ENCODE results near the gene PRTN3.
"Not testable (repeated sequence)": the region's sequence is repeated elsewhere in the genome, so short reads cannot be mapped to it uniquely, and the experiment has no call there.

PRTN3 gene

GRCh38 chr19:884420-885211 lies 43.8 kb downstream of the PRTN3 start:
- Mint-ChIP-seq H3K4me1 (peaks cover 6% of the 10 kb centered on the region), H3K27ac (peak overlapping the region in 1 of 2 donors; percentile 65), H3K9me3 (no peaks in the 10 kb centered on the region), H3K4me3 (no peak overlapping the region), H3K27me3 (no peaks in the 10 kb centered on the region)
- ATAC-seq (no peak), DNase-seq (no peak)

GRCh38 chr19:885536-886224 lies 44.9 kb downstream of the PRTN3 start:
- no peaks in the 10 kb centered on the region for H3K27me3 Mint-ChIP-seq
- no peak overlapping the region for H3K27ac Mint-ChIP-seq
- no peak overlapping the region for H3K4me3 Mint-ChIP-seq
- peaks cover 6% of the 10 kb centered on the region for H3K4me1 Mint-ChIP-seq
- no peaks in the 10 kb centered on the region for H3K9me3 Mint-ChIP-seq
- DNase-seq, result no peak
- no peak for ATAC-seq

- Mint-ChIP-seq H3K9me3 (no peaks in the 10 kb centered on the region), H3K27ac (no peak overlapping the region)
- no peak for ATAC-seq
Observed at GRCh38 chr19:887072-887471, 46.3 kb downstream of the PRTN3 start.

GRCh38 chr19:887599-887998 lies 46.8 kb downstream of the PRTN3 start:
- ATAC-seq, result no peak

More at GRCh38 chr19:887072-887471, 46.3 kb downstream of the PRTN3 start:
- no peak for DNase-seq
- H3K27me3 Mint-ChIP-seq, result no peaks in the 10 kb centered on the region
- peaks cover 16% of the 10 kb centered on the region for H3K4me1 Mint-ChIP-seq
- H3K4me3 Mint-ChIP-seq, result no peak overlapping the region

GRCh38 chr19:888581-889385 lies 48.0 kb downstream of the PRTN3 start:
- no peaks in the 10 kb centered on the region for H3K9me3 Mint-ChIP-seq
- no peak overlapping the region for H3K4me3 Mint-ChIP-seq
- no peak for DNase-seq
- no peaks in the 10 kb centered on the region for H3K27me3 Mint-ChIP-seq
- peaks cover 24% of the 10 kb centered on the region for H3K4me1 Mint-ChIP-seq
- no peak overlapping the region for H3K27ac Mint-ChIP-seq
- ATAC-seq, result no peak

More at GRCh38 chr19:887599-887998, 46.8 kb downstream of the PRTN3 start:
- Mint-ChIP-seq H3K4me1 (peaks cover 20% of the 10 kb centered on the region), H3K27me3 (no peaks in the 10 kb centered on the region), H3K9me3 (no peaks in the 10 kb centered on the region), H3K4me3 (no peak overlapping the region), H3K27ac (peak overlapping the region in 1 of 2 donors; percentile 46)
- no peak for DNase-seq

GRCh38 chr19:889662-890295 lies 49.0 kb downstream of the PRTN3 start:
- Mint-ChIP-seq H3K27ac (no peak overlapping the region), H3K4me3 (no peak overlapping the region), H3K4me1 (peaks cover 27% of the 10 kb centered on the region), H3K9me3 (no peaks in the 10 kb centered on the region), H3K27me3 (no peaks in the 10 kb centered on the region)
- ATAC-seq (no peak), DNase-seq (no peak)

- Mint-ChIP-seq H3K4me3 (peak overlapping the region; percentile 56 to 81), H3K27ac (no peak overlapping the region), H3K9me3 (no peaks in the 10 kb centered on the region), H3K4me1 (peaks cover 27% of the 10 kb centered on the region), H3K27me3 (no peaks in the 10 kb centered on the region)
- ATAC-seq, result no peak
- DNase-seq, result no peak
Observed at GRCh38 chr19:890831-891230, 50.0 kb downstream of the PRTN3 start.

- not testable (repeated sequence) for DNase-seq, H3K27ac Mint-ChIP-seq, ATAC-seq, H3K27me3 Mint-ChIP-seq, H3K9me3 Mint-ChIP-seq
- H3K4me1 Mint-ChIP-seq, result peaks cover 27% of the 10 kb centered on the region
- peak overlapping the region; percentile 84 to 94 for H3K4me3 Mint-ChIP-seq
Observed at GRCh38 chr19:891421-892200, 50.8 kb downstream of the PRTN3 start.

GRCh38 chr19:892243-892893 lies 51.6 kb downstream of the PRTN3 start:
- DNase-seq, result no peak
- Mint-ChIP-seq H3K27me3 (no peaks in the 10 kb centered on the region), H3K9me3 (no peaks in the 10 kb centered on the region), H3K4me1 (peaks cover 27% of the 10 kb centered on the region), H3K4me3 (peak overlapping the region; percentile 84 to 94), H3K27ac (peak overlapping the region; percentile 88 to 94)
- ATAC-seq, result peak; percentile 39

- ATAC-seq (peak; percentile 93), DNase-seq (peak; percentile 89 to 92)
- Mint-ChIP-seq H3K4me3 (peak within 1 kb of the TSS; percentile 91 to 94), H3K9me3 (no peaks in the 10 kb centered on the region), H3K27ac (peak within 1 kb of the TSS; percentile 100), H3K27me3 (no peaks in the 10 kb centered on the region), H3K4me1 (peaks cover 27% of the 10 kb centered on the region)
Observed at GRCh38 chr19:892894-893689, 52.3 kb downstream of the PRTN3 start, which contains the start of the genes MED16 and RNU6-9. TSS of gene MED16 (minus strand) at chr19:893187. CDS start at chr19:891131, 2,056 bp downstream. TSS of gene RNU6-9 (plus strand) at chr19:893484.

GRCh38 chr19:896434-896833 lies 55.6 kb downstream of the PRTN3 start:
- Mint-ChIP-seq H3K4me1 (peaks cover 28% of the 10 kb centered on the region), H3K27ac (no peak overlapping the region), H3K9me3 (no peaks in the 10 kb centered on the region), H3K27me3 (no peaks in the 10 kb centered on the region), H3K4me3 (no peak overlapping the region)
- ATAC-seq (no peak), DNase-seq (no peak)

GRCh38 chr19:896999-897398 lies 56.2 kb downstream of the PRTN3 start:
- DNase-seq, result no peak
- no peak overlapping the region for H3K27ac Mint-ChIP-seq
- no peaks in the 10 kb centered on the region for H3K9me3 Mint-ChIP-seq
- peaks cover 31% of the 10 kb centered on the region for H3K4me1 Mint-ChIP-seq
- no peak for ATAC-seq
- H3K4me3 Mint-ChIP-seq, result no peak overlapping the region
- H3K27me3 Mint-ChIP-seq, result no peaks in the 10 kb centered on the region

GRCh38 chr19:897442-898039 lies 56.7 kb downstream of the PRTN3 start:
- H3K4me3 Mint-ChIP-seq, result no peak overlapping the region
- peaks cover 28% of the 10 kb centered on the region for H3K4me1 Mint-ChIP-seq
- ATAC-seq (no peak), DNase-seq (no peak)
- H3K27me3 Mint-ChIP-seq, result no peaks in the 10 kb centered on the region
- H3K27ac Mint-ChIP-seq, result no peak overlapping the region
- H3K9me3 Mint-ChIP-seq, result no peaks in the 10 kb centered on the region
